ENCODE data around the gene HOXC5. TPM values are rescaled to one million over a fixed set of nuclear protein-coding genes. Genes with fewer than 3 reads are reported as not detected.

Gene HOXC5
- total RNA-seq, 1 donor from 2014 or later: not detected

DNA sequence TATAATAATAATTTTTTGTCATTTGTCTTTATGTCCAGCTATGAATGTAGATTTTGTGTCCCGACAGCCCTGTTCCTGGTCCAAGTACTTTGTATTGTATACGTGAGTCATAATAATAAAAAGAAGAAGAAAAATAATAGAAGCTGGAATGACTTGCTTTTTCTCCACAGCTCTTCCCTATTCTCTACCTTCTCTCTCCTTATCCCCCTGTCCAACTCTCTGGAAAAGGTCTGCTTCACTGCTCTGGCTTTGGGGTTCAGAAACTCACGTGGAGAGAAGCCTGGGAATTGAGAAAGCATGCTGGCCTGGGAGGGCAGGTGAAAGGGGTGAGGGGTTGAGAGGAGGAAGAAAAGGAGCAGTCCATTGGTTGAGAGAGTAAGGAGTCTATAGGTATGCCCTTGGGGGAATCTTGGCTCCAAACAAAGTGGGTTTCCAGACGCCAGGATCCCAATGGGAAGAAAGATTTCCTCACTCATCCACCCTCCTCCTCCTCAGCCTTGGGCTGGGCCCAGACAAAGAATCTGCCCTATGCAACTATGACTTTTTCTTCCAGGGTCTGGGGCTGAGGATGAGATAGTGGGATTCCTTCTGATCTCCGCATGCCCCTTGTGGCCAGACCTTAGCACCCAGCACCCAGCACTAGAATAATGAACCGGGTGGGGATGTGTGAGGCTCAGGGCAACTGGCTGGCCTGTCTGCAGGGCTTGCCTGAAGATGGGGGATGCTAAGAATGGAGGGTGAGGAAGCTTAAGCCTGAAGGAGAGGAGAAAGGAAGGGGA is 20.0 kb upstream of the HOXC5 start:
- Mint-ChIP-seq H3K27me3 (ENCODE audit: unreplicated experiment) (peaks cover 84% of the 10 kb centered on the region), H3K4me1 (ENCODE audit: unreplicated experiment) (peaks cover 14% of the 10 kb centered on the region), H3K4me3 (ENCODE audit: unreplicated experiment) (no peak overlapping the region), H3K36me3 (ENCODE audit: unreplicated experiment) (no peaks in the 10 kb centered on the region), H3K27ac (ENCODE audit: unreplicated experiment) (no peak overlapping the region), H3K9me3 (ENCODE audit: unreplicated experiment) (no peaks in the 10 kb centered on the region)
- no peak for TF ChIP-seq CTCF (IDR thresholded peaks at IDR 0.05)
- DNase-seq (ENCODE audit: extremely low spot score, unreplicated experiment): no peak

- no peak for DNase-seq (ENCODE audit: extremely low spot score, unreplicated experiment)
- Mint-ChIP-seq H3K36me3 (ENCODE audit: unreplicated experiment) (no peaks in the 10 kb centered on the region), H3K27ac (ENCODE audit: unreplicated experiment) (no peak overlapping the region), H3K9me3 (ENCODE audit: unreplicated experiment) (no peaks in the 10 kb centered on the region), H3K4me3 (ENCODE audit: unreplicated experiment) (no peak overlapping the region), H3K27me3 (ENCODE audit: unreplicated experiment) (peaks cover 82% of the 10 kb centered on the region), H3K4me1 (ENCODE audit: unreplicated experiment) (peaks cover 17% of the 10 kb centered on the region)
- no peak for TF ChIP-seq CTCF (IDR thresholded peaks at IDR 0.05)
Observed at GRCh38 chr12:54014377-54015017, 18.4 kb upstream of the HOXC5 start.

DNA sequence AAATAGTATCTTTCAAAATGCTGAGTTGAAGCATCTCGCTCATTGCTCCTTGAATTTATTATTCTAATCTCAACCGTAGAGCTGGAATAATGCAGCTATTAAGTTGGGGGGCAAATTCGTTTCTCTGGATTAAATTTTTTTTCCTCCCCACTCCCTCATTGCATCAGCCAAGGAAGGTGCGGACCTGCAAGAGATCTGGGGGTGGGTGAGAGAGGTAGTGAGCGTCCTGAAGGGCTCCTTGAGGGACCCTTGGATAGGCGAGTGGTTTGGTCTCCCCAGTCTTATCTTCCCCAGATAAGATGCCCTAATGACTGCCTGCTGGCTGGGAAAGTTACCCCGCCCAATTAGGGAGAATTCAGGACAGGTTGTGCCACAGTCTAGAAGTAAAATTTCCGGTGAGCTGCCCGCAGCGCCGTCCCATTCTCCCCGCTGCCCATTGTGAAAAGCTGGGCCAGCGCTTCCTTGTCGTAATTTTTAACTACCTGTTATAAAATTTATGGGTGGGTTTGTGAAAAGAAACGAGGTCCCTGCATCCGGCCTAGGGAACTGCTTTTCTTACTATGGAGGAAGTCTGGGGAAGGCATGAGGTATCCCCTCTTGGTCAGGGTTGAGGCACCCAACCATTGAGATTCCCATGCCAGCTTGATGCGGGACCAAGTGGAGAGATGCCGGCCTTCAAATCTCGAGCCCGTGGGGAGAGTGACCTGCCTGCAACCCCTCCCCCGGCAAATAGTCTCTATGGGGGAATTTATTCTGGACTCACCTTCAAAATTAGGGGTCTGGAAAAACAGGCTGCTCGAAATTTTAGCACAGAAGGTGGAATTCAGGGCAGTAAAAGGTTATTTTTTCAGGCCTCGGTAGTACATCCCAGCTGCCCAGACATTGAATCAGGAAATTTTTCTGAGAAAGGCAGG is 17.6 kb upstream of the HOXC5 start:
- H3K36me3 Mint-ChIP-seq (ENCODE audit: unreplicated experiment): no peaks in the 10 kb centered on the region
- TF ChIP-seq CTCF (IDR thresholded peaks at IDR 0.05): no peak
- H3K4me1 Mint-ChIP-seq (ENCODE audit: unreplicated experiment): peaks cover 19% of the 10 kb centered on the region
- H3K9me3 Mint-ChIP-seq (ENCODE audit: unreplicated experiment): no peaks in the 10 kb centered on the region
- H3K27ac Mint-ChIP-seq (ENCODE audit: unreplicated experiment): no peak overlapping the region
- no peak overlapping the region for H3K4me3 Mint-ChIP-seq (ENCODE audit: unreplicated experiment)
- peaks cover 82% of the 10 kb centered on the region for H3K27me3 Mint-ChIP-seq (ENCODE audit: unreplicated experiment)
- DNase-seq (ENCODE audit: extremely low spot score, unreplicated experiment): no peak

GRCh38 chr12:54016051-54016450 is 16.8 kb upstream of the HOXC5 start:
- H3K27ac Mint-ChIP-seq (ENCODE audit: unreplicated experiment): no peak overlapping the region
- DNase-seq (ENCODE audit: extremely low spot score, unreplicated experiment): no peak
- H3K4me3 Mint-ChIP-seq (ENCODE audit: unreplicated experiment): no peak overlapping the region
- H3K4me1 Mint-ChIP-seq (ENCODE audit: unreplicated experiment): peaks cover 18% of the 10 kb centered on the region
- TF ChIP-seq CTCF (IDR thresholded peaks at IDR 0.05): no peak
- H3K9me3 Mint-ChIP-seq (ENCODE audit: unreplicated experiment): no peaks in the 10 kb centered on the region
- peaks cover 82% of the 10 kb centered on the region for H3K27me3 Mint-ChIP-seq (ENCODE audit: unreplicated experiment)
- no peaks in the 10 kb centered on the region for H3K36me3 Mint-ChIP-seq (ENCODE audit: unreplicated experiment)
